B cell (primary cell): ENCODE results near the gene MAML3. TPM values are rescaled to one million over a fixed set of nuclear protein-coding genes. Genes with fewer than 3 reads are reported as not detected.

Source experiments
- ATAC-seq: fragments of 200-7000 bp; cut with Tn5 transposase; one replicate; pipeline ENCODE4 v1.10.0; 2021; ENCODE audit warnings: low read depth, mild to moderate bottlenecking, moderate number of reproducible peaks, moderate library complexity
- CTCF ChIA-PET: fragments of 350-600 bp; sonication (Branson Sonifier 250); formaldehyde crosslinking; loops from one replicate; lab custom pipeline; 2021; ENCODE audit warnings: antibody characterized with exemption, inconsistent platforms; lab: Charles Lee
- POLR2A ChIA-PET: fragments of 350-600 bp; sonication (Branson Sonifier 250); formaldehyde crosslinking; loops from one replicate; lab custom pipeline; 2021; ENCODE audit warnings: antibody characterized with exemption; lab: Charles Lee
- DNase-seq: peaks from one replicate; pipeline ENCODE4 v3.0.0; 2013
- H2AFZ ChIP-seq: 2 replicates; pipeline ENCODE4 v1.6.1; 2012; ENCODE audit warnings: mild to moderate bottlenecking, low read depth, low read length; ENCODE audit not compliant: insufficient read depth, poor library complexity, severe bottlenecking
- H3K27ac ChIP-seq, 2 donors: 1 replicate in 1 of 2; 2 replicates in 1 of 2; pipeline ENCODE4 v1.5.1; 2012 to 2013; ENCODE audit warnings: low read length in 2 of 2, mild to moderate bottlenecking in 2 of 2, moderate library complexity in 1 of 2
- H3K27me3 ChIP-seq, 4 experiments: fragments of 200-600 bp in 1 of 4; sonication (generic) in 1 of 4; replicated peaks in 1 of 4; 1 replicate in 2 of 4; 2 replicates in 2 of 4; pipeline versions ENCODE4 v1.6.1 to v1.7.0; 2013 to 2016; ENCODE audit warnings: low read length in 3 of 4, mild to moderate bottlenecking in 2 of 4, mixed read lengths in 1 of 4, moderate library complexity in 1 of 4; ENCODE audit not compliant: insufficient read depth in 4 of 4, control insufficient read depth in 3 of 4; ENCODE audit errors: control extremely low read depth in 1 of 4
- H3K36me3 ChIP-seq, 2 experiments: replicated peaks in 1 of 2; 1 replicate in 1 of 2; 2 replicates in 1 of 2; pipeline versions ENCODE4 v1.6.1 to v1.7.1; 2013; ENCODE audit warnings: low read length in 1 of 2; ENCODE audit not compliant: insufficient read depth in 2 of 2, control insufficient read depth in 1 of 2; ENCODE audit errors: control extremely low read depth in 1 of 2, extremely low read depth in 1 of 2
- H3K4me1 ChIP-seq, 2 donors: fragments of 200-600 bp in 1 of 2; sonication (generic) in 1 of 2; 1 replicate in 1 of 2; 2 replicates in 1 of 2; pipeline versions ENCODE4 v1.5.1 to v1.6.1; 2013 to 2017; ENCODE audit warnings: low read length in 2 of 2; ENCODE audit not compliant: control insufficient read depth in 2 of 2, insufficient read depth in 2 of 2
- H3K4me2 ChIP-seq: replicated peaks from 2 replicates; pipeline ENCODE3; 2012; ENCODE audit warnings: mild to moderate bottlenecking, low read depth, low read length; ENCODE audit not compliant: poor library complexity, severe bottlenecking
- H3K4me3 ChIP-seq, 5 experiments: fragments of 200-600 bp in 1 of 5; sonication (generic) in 1 of 5; 1 replicate in 3 of 5; 2 replicates in 2 of 5; pipeline versions ENCODE4 v1.5.1 to v1.7.0; 2011 to 2016; ENCODE audit warnings: low read length in 4 of 5, mild to moderate bottlenecking in 4 of 5, low read depth in 2 of 5, control low read depth in 1 of 5, moderate library complexity in 1 of 5; ENCODE audit not compliant: insufficient read depth in 1 of 5; ENCODE audit errors: control extremely low read depth in 1 of 5, extremely low read depth in 1 of 5
- H3K79me2 ChIP-seq: fragments of 200-600 bp; sonication (generic); one replicate; pipeline ENCODE4 v1.6.0; 2016; ENCODE audit warnings: low read length; ENCODE audit not compliant: control insufficient read depth, insufficient read depth
- H3K9ac ChIP-seq: fragments of 200-600 bp; sonication (generic); 2 replicates; pipeline ENCODE4 v1.6.1; 2017; ENCODE audit warnings: mild to moderate bottlenecking, low read length, moderate library complexity
- H3K9me3 ChIP-seq, 3 donors: one replicate each; pipeline versions ENCODE4 v1.6.1 to v1.7.1; 2013; ENCODE audit warnings: low read length in 2 of 3; ENCODE audit not compliant: control insufficient read depth in 2 of 3, insufficient read depth in 1 of 3; ENCODE audit errors: control extremely low read depth in 1 of 3
- H4K20me1 ChIP-seq: 2 replicates; pipeline ENCODE4 v1.6.0; 2012; ENCODE audit warnings: mild to moderate bottlenecking, low read length; ENCODE audit not compliant: insufficient read depth, control insufficient read depth, poor library complexity, severe bottlenecking
- H3K27ac Mint-ChIP-seq: one replicate; pipeline ENCODE4 v1.8.0; 2021; ENCODE audit warnings: mixed read lengths
- H3K27me3 Mint-ChIP-seq: one replicate; pipeline ENCODE4 v1.8.0; 2021; ENCODE audit warnings: mixed read lengths
- H3K4me1 Mint-ChIP-seq: one replicate; pipeline ENCODE4 v1.8.0; 2021; ENCODE audit warnings: mixed read lengths
- H3K4me3 Mint-ChIP-seq: one replicate; pipeline ENCODE4 v1.8.0; 2021; ENCODE audit warnings: mixed read lengths
- H3K9me3 Mint-ChIP-seq: one replicate; pipeline ENCODE4 v1.8.0; 2022; ENCODE audit warnings: mixed read lengths; ENCODE audit not compliant: insufficient read depth
- EZH2 ChIP-seq: IDR thresholded peaks from 2 replicates; pipeline ENCODE4 v1.6.1; 2012; ENCODE audit warnings: borderline replicate concordance, low read depth, mild to moderate bottlenecking, moderate library complexity, low read length; ENCODE audit not compliant: insufficient read depth, poor library complexity, severe bottlenecking
- WGBS: methylation state at CpG from one replicate; pipeline ENCODE4 v1.1.5; 2013; ENCODE audit warnings: missing lambda C conversion rate; ENCODE audit not compliant: insufficient coverage; 5-methylcytosine and 5-hydroxymethylcytosine counted together
- intact Hi-C: fragments of 100-400 bp; cut with micrococcal nuclease; formaldehyde crosslinking; loops from one replicate; pipeline ENCODE4 v1.10.0; 2022
- polyA plus RNA-seq: library from polyadenylated mRNA; depleted of rRNA; stranded (reverse); fragments of >200 nt; gene quantifications from 2 replicates; pipeline ENCODE4 v1.2.3, GENCODE V29; 2012
- total RNA-seq, 2 donors: library from RNA; stranded (reverse); fragments of 120-200 nt in 1 of 2; gene quantifications; 1 replicate in 1 of 2; 2 replicates in 1 of 2; pipeline versions ENCODE4 v1.2.3 to v1.2.4, GENCODE V29; 2013 to 2022
- TF ChIP-seq, protein P1 (sequence below): fragments of 200-600 bp; IDR thresholded peaks from one replicate; pipeline ENCODE4 v1.8.0; 2022; ENCODE audit warnings: antibody characterized with exemption, mild to moderate bottlenecking

MAML3 gene
- total and polyA plus RNA-seq, 2 donors (not counting 1 experiment from before 2014, with no cell fraction given) = 0.94 to 5.3 TPM

DNA sequence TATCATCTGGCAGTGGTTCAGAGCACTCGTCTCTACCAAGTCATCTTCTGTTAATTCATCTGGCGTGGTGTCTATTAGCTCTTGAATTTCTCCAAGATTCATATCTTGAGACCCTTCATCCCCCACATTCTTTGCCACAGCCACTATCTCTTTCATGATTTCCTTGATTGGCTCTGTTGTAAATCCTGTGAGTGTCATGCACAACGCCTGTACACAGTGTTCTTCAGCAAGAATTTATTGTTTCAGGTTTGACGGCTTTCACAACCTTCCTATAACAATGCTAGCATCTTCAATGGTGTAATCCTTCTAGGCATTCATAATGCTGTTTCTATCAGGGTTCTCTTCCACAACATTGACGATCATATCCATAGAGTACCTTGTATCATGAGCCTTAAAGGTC, 457.5 kb downstream of the MAML3 start:
- DNase-seq (no peak), ATAC-seq (no peak)
- Histone ChIP-seq H4K20me1 (no peaks in the 10 kb centered on the region), H3K9ac (no peak overlapping the region), H3K4me1 (peaks cover 0 to 4% of the 10 kb centered on the region in 2 donors), H3K79me2 (no peaks in the 10 kb centered on the region), H3K9me3 (no peaks in the 10 kb centered on the region), H3K4me3 (no peak overlapping the region), H3K4me2 (no peak overlapping the region), H3K27me3 (no peaks in the 10 kb centered on the region), H2AFZ (no peak overlapping the region), H3K27ac (no peak overlapping the region), H3K36me3 (no peaks in the 10 kb centered on the region)
- POLR2A ChIA-PET = no interaction called here
- Mint-ChIP-seq H3K4me3 (no peak overlapping the region), H3K9me3 (no peaks in the 10 kb centered on the region), H3K27me3 (no peaks in the 10 kb centered on the region), H3K27ac (no peak overlapping the region), H3K4me1 (peaks cover 4% of the 10 kb centered on the region)
- CTCF ChIA-PET = interaction anchor here (2.0 kb wide), 1 partner anchor 12 kb away, joined by 4 read pairs; no protein-coding TSS in a partner anchor
- TF ChIP-seq, protein P1, sequence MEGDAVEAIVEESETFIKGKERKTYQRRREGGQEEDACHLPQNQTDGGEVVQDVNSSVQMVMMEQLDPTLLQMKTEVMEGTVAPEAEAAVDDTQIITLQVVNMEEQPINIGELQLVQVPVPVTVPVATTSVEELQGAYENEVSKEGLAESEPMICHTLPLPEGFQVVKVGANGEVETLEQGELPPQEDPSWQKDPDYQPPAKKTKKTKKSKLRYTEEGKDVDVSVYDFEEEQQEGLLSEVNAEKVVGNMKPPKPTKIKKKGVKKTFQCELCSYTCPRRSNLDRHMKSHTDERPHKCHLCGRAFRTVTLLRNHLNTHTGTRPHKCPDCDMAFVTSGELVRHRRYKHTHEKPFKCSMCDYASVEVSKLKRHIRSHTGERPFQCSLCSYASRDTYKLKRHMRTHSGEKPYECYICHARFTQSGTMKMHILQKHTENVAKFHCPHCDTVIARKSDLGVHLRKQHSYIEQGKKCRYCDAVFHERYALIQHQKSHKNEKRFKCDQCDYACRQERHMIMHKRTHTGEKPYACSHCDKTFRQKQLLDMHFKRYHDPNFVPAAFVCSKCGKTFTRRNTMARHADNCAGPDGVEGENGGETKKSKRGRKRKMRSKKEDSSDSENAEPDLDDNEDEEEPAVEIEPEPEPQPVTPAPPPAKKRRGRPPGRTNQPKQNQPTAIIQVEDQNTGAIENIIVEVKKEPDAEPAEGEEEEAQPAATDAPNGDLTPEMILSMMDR = no peak
- 95% methylated on average over 2 of the region's 5 CpGs for WGBS
- intact Hi-C loops = no loop called here

DNA sequence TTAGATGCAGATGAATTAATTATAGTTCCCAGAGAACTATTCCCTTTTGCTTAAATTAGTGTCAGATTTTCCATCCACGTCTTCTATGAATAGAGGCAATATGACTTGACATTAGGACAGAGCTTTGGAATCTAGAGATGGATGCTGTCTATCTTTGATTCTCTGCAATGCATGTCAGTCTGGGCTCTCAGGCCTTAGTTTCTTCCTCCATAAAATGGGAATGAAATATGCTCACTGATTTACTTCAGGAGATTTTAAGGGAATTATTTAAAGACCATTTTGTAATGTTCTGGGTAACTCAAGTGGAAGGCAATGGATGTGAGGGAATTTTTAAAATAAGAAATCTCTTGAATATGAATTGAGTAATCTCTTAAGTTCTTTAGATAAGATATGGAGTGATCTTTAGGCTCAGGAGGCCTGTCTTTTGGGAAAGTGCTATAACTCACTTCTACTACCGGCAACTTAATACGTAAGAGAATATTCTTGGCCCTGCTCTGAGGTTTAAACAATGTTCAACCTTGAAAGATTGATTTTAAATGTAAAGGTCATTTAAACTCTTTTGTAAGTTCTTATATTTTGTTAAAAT, 459.4 kb downstream of the MAML3 start:
- ATAC-seq (no peak), DNase-seq (no peak)
- no peak overlapping the region for H3K27ac Mint-ChIP-seq
- Histone ChIP-seq H3K9me3 (no peaks in the 10 kb centered on the region), H3K4me1 (peaks cover 0 to 4% of the 10 kb centered on the region in 2 donors), H2AFZ (no peak overlapping the region), H3K79me2 (no peaks in the 10 kb centered on the region), H3K27me3 (no peaks in the 10 kb centered on the region), H4K20me1 (no peaks in the 10 kb centered on the region), H3K4me3 (no peak overlapping the region), H3K4me2 (no peak overlapping the region), H3K9ac (no peak overlapping the region), H3K27ac (no peak overlapping the region), H3K36me3 (no peaks in the 10 kb centered on the region)
- H3K4me1 Mint-ChIP-seq = peaks cover 4% of the 10 kb centered on the region
- ChIA-PET CTCF (no interaction called here), POLR2A (no interaction called here)
- TF ChIP-seq EZH2 = no peak
- TF ChIP-seq, protein P1 = no peak
- WGBS = no CpG with 5 or more reads among the region's 3 CpGs
- H3K4me3 Mint-ChIP-seq = no peak overlapping the region
- no peaks in the 10 kb centered on the region for H3K9me3 Mint-ChIP-seq
- intact Hi-C loops = no loop called here
- H3K27me3 Mint-ChIP-seq = no peaks in the 10 kb centered on the region
